Femur (tissue), 1 donor: Measurements from ENCODE around the gene CTNNBL1.
A peak's percentile ranks its signal among the peaks of the same experiment; 100 is the strongest.

Experiments used
- DNase-seq: peaks from one replicate; pipeline ENCODE4 v3.0.0-alpha.2; 2017

The CTNNBL1 gene

GRCh38 chr20:37905671-37906613, 212.1 kb downstream of the CTNNBL1 start:
- no peak for DNase-seq

- DNase-seq: no peak
Measured at GRCh38 chr20:37907330-37907676, 213.5 kb downstream of the CTNNBL1 start.

- no peak for DNase-seq
Measured at GRCh38 chr20:37907677-37908401, 214.0 kb downstream of the CTNNBL1 start.

GRCh38 chr20:37911261-37911660, 217.4 kb downstream of the CTNNBL1 start:
- DNase-seq: no peak

GRCh38 chr20:37911838-37912281, 218.0 kb downstream of the CTNNBL1 start:
- DNase-seq: peak; percentile 86

GRCh38 chr20:37912874-37913273, 219.0 kb downstream of the CTNNBL1 start:
- DNase-seq: no peak

- DNase-seq: no peak
Measured at GRCh38 chr20:37913567-37914366, 219.9 kb downstream of the CTNNBL1 start.

- no peak for DNase-seq
Measured at GRCh38 chr20:37914367-37914671, 220.5 kb downstream of the CTNNBL1 start.

GRCh38 chr20:37914672-37915433, 221.0 kb downstream of the CTNNBL1 start:
- peak; percentile 52 for DNase-seq

GRCh38 chr20:37915434-37915787, 221.6 kb downstream of the CTNNBL1 start:
- DNase-seq: no peak

GRCh38 chr20:37915800-37916570, 222.2 kb downstream of the CTNNBL1 start:
- DNase-seq: no peak

GRCh38 chr20:37917461-37917860, 223.6 kb downstream of the CTNNBL1 start:
- no peak for DNase-seq

GRCh38 chr20:37918035-37918434, 224.2 kb downstream of the CTNNBL1 start:
- DNase-seq: no peak

GRCh38 chr20:37919389-37920040, 225.7 kb downstream of the CTNNBL1 start:
- no peak for DNase-seq

GRCh38 chr20:37920270-37920669, 226.4 kb downstream of the CTNNBL1 start:
- no peak for DNase-seq

GRCh38 chr20:37920679-37921322, 227.0 kb downstream of the CTNNBL1 start:
- no peak for DNase-seq

GRCh38 chr20:37921341-37921929, 227.6 kb downstream of the CTNNBL1 start:
- no peak for DNase-seq
